ENCODE data around the gene ERC2. TPM values are rescaled to one million over a fixed set of nuclear protein-coding genes. Genes with fewer than 3 reads are reported as not detected.

The ERC2 gene
- polyA plus RNA-seq, 3 donors, result not detected

- Histone ChIP-seq H3K4me2 (replicated peaks; ENCODE audit: extremely low read depth, low read length, poor library complexity, severe bottlenecking) (no peak overlapping the region), H4K20me1 (ENCODE audit: insufficient read depth, low read length) (no peaks in the 10 kb centered on the region), H3K79me2 (ENCODE audit: insufficient read depth, low read length) (no peaks in the 10 kb centered on the region), H3K4me1 (ENCODE audit: control insufficient read depth in 1 of 2, insufficient read depth in 2 of 2, low read length in 2 of 2) (peaks cover 14 to 15% of the 10 kb centered on the region in 2 donors), H2AFZ (ENCODE audit: insufficient read depth, low read depth, low read length, poor library complexity, severe bottlenecking) (no peak overlapping the region), H3K4me3 (replicated peaks in 1 of 3; ENCODE audit: low read depth in 2 of 3, low read length in 3 of 3) (no peak overlapping the region), H3K9me3 (replicated peaks in 1 of 2; ENCODE audit: control insufficient read depth in 1 of 2, insufficient read depth in 1 of 2, low read length in 2 of 2) (no peaks in the 10 kb centered on the region), H3K27me3 (ENCODE audit: control insufficient read depth in 2 of 2, insufficient read depth in 2 of 2, low read length in 2 of 2) (no peaks in the 10 kb centered on the region), H3K27ac (ENCODE audit: low read depth in 1 of 2, low read length in 2 of 2) (no peak overlapping the region), H3K36me3 (replicated peaks in 1 of 2; ENCODE audit: control insufficient read depth in 1 of 2, insufficient read depth in 2 of 2, low read length in 2 of 2) (no peaks in the 10 kb centered on the region), H3K9ac (ENCODE audit: insufficient read depth, low read length, poor library complexity, severe bottlenecking) (no peak overlapping the region)
- WGBS (ENCODE audit: insufficient coverage), result no CpG with 5 or more reads among the region's 2 CpGs
- H3K4me3 Mint-ChIP-seq, result no peak overlapping the region
- H3K36me3 Mint-ChIP-seq, result no peaks in the 10 kb centered on the region
- no peak overlapping the region for H3K27ac Mint-ChIP-seq
- intact Hi-C loops (cut with micrococcal nuclease), result no loop called here
- H3K4me1 Mint-ChIP-seq, result peaks cover 15% of the 10 kb centered on the region
- H3K9me3 Mint-ChIP-seq, result peaks cover 0 to 4% (median 0%) of the 10 kb centered on the region in 7 donors
- no peak for TF ChIP-seq CTCF (IDR thresholded peaks at IDR 0.05)
- DNase-seq, result no peak
- H3K27me3 Mint-ChIP-seq (ENCODE audit: low read depth in 3 of 3), result peaks cover 10 to 19% (median 18%) of the 10 kb centered on the region in 3 donors
Observed at GRCh38 chr3:55641964-55642363, 826.3 kb downstream of the ERC2 start.

- DNase-seq, result no peak
- no peaks in the 10 kb centered on the region for H3K9me3 ChIP-seq (replicated peaks in 1 of 2; ENCODE audit: control insufficient read depth in 1 of 2, insufficient read depth in 1 of 2, low read length in 2 of 2)
- TF ChIP-seq CTCF (IDR thresholded peaks at IDR 0.05), result no peak
- peak overlapping the region in 1 of 7 donors; percentile 37 for H3K27ac Mint-ChIP-seq
- no peak overlapping the region for H3K9ac ChIP-seq (ENCODE audit: insufficient read depth, low read length, poor library complexity, severe bottlenecking)
- H4K20me1 ChIP-seq (ENCODE audit: insufficient read depth, low read length), result no peaks in the 10 kb centered on the region
- H3K27ac ChIP-seq (ENCODE audit: low read depth in 1 of 2, low read length in 2 of 2), result no peak overlapping the region
- peak overlapping the region; percentile 45 for H2AFZ ChIP-seq (ENCODE audit: insufficient read depth, low read depth, low read length, poor library complexity, severe bottlenecking)
- H3K79me2 ChIP-seq (ENCODE audit: insufficient read depth, low read length), result no peaks in the 10 kb centered on the region
- peaks cover 0 to 4% (median 0%) of the 10 kb centered on the region in 7 donors for H3K9me3 Mint-ChIP-seq
- WGBS (ENCODE audit: insufficient coverage), result 56% methylated on average over 7 of the region's 9 CpGs
- peaks cover 6 to 20% (median 19%) of the 10 kb centered on the region in 3 donors for H3K27me3 Mint-ChIP-seq (ENCODE audit: low read depth in 3 of 3)
- no peaks in the 10 kb centered on the region for H3K27me3 ChIP-seq (ENCODE audit: control insufficient read depth in 2 of 2, insufficient read depth in 2 of 2, low read length in 2 of 2)
- no peaks in the 10 kb centered on the region for H3K36me3 ChIP-seq (replicated peaks in 1 of 2; ENCODE audit: control insufficient read depth in 1 of 2, insufficient read depth in 2 of 2, low read length in 2 of 2)
- peak overlapping the region; percentile 49 to 76 for H3K4me3 Mint-ChIP-seq
- H3K4me3 ChIP-seq (replicated peaks in 1 of 3; ENCODE audit: low read depth in 2 of 3, low read length in 3 of 3), result peak overlapping the region in 1 of 3 experiments; percentile 15
- peaks cover 14 to 15% of the 10 kb centered on the region in 2 donors for H3K4me1 ChIP-seq (ENCODE audit: control insufficient read depth in 1 of 2, insufficient read depth in 2 of 2, low read length in 2 of 2)
- H3K4me2 ChIP-seq (replicated peaks; ENCODE audit: extremely low read depth, low read length, poor library complexity, severe bottlenecking), result peak overlapping the region; percentile 25
- H3K4me1 Mint-ChIP-seq, result peaks cover 15% of the 10 kb centered on the region
- intact Hi-C loops (cut with micrococcal nuclease), result loop anchor here in 1 of 2 donors (5.0 kb wide), 1 partner anchor 43 kb away; no protein-coding TSS in a partner anchor
- H3K36me3 Mint-ChIP-seq, result no peaks in the 10 kb centered on the region
Observed at GRCh38 chr3:55639896-55640765, 828.1 kb downstream of the ERC2 start.

Data from CD14-positive monocyte (primary cell).